HepG2 (cell line): ENCODE measurements around the gene TXNDC2. TPM values are rescaled to one million over a fixed set of nuclear protein-coding genes. Genes with fewer than 3 reads are reported as not detected.

Experiments used
- ATAC-seq: fragments of 200-7000 bp; cut with Tn5 transposase; 3 replicates; pipeline ENCODE4 v1.9.1; 2020; ENCODE audit warnings: mild to moderate bottlenecking, moderate library complexity
- BruUV-seq: library from RNA; stranded (reverse); fragments of 400-500 nt; replicated peaks from 2 replicates; lab custom pipeline; 2021; lab: Mats Ljungman, UMichigan
- CTCF ChIA-PET: fragments of 300-600 bp; formaldehyde crosslinking; extraction: SDS; loops from one replicate; lab custom pipeline; 2021; ENCODE audit warnings: low total read pairs, inconsistent platforms, low intra/inter-chr PET ratio; lab: Yijun Ruan, JAX
- POLR2A ChIA-PET: fragments of 350-600 bp; sonication (Branson Sonifier 250); formaldehyde crosslinking; loops from one replicate; lab custom pipeline; 2020; ENCODE audit warnings: antibody characterized with exemption, inconsistent platforms; lab: Yijun Ruan, JAX
- DNase-seq: peaks from one replicate; pipeline ENCODE4 v3.0.0-alpha.2; 2015; ENCODE audit warnings: low spot score
- FAIRE-seq: peaks from 3 replicates; lab custom pipeline; 2011; peaks lifted over from hg19 to GRCh38; lab: Jason Lieb, UNC
- H2AFZ ChIP-seq: one replicate; pipeline ENCODE4 v1.6.1; 2011; ENCODE audit warnings: low read length, inconsistent platforms
- H3K27ac ChIP-seq: fragments of 300-600 bp; 3 replicates; pipeline ENCODE4 v1.8.0; 2011; ENCODE audit warnings: mixed run types, mild to moderate bottlenecking, mixed read lengths, low read length, inconsistent platforms; ENCODE audit not compliant: insufficient read depth; ENCODE audit errors: extremely low read length
- H3K27me3 ChIP-seq, 2 experiments: fragments of 200-600 bp in 1 of 2; 2 replicates in 1 of 2; 3 replicates in 1 of 2; pipeline versions ENCODE4 v1.6.0 to v1.8.0; 2011; ENCODE audit warnings: low read length in 2 of 2, mild to moderate bottlenecking in 2 of 2, moderate library complexity in 2 of 2, inconsistent platforms in 1 of 2; ENCODE audit not compliant: insufficient read depth in 2 of 2, control insufficient read depth in 1 of 2
- H3K36me3 ChIP-seq, 2 experiments: fragments of 200-600 bp in 1 of 2; replicated peaks in 1 of 2; 2 replicates in 1 of 2; 3 replicates in 1 of 2; pipeline versions ENCODE4 v1.5.1 to v1.8.0; 2011; ENCODE audit warnings: low read length in 2 of 2, inconsistent platforms in 1 of 2; ENCODE audit not compliant: insufficient read depth in 2 of 2, control insufficient read depth in 1 of 2
- H3K4me1 ChIP-seq: 2 replicates; pipeline ENCODE4 v1.5.1; 2012; ENCODE audit warnings: low read length, inconsistent platforms; ENCODE audit not compliant: insufficient read depth
- H3K4me2 ChIP-seq: 2 replicates; pipeline ENCODE4 v1.6.0; 2011; ENCODE audit warnings: low read depth, low read length, inconsistent platforms
- H3K4me3 ChIP-seq, 3 experiments: fragments of 200-600 bp in 1 of 3; sonication (generic), shearing (Covaris generic) in 1 of 3; replicated peaks in 1 of 3; 2 replicates each; pipeline ENCODE4 v1.5.1; 2011 to 2016; ENCODE audit warnings: low read length in 3 of 3, inconsistent platforms in 2 of 3, low read depth in 2 of 3, mild to moderate bottlenecking in 2 of 3, control low read depth in 1 of 3, mixed read lengths in 1 of 3; ENCODE audit not compliant: insufficient read depth in 1 of 3
- H3K79me2 ChIP-seq: one replicate; pipeline ENCODE4 v1.6.1; 2011; ENCODE audit warnings: low read length, inconsistent platforms; ENCODE audit not compliant: insufficient read depth
- H3K9ac ChIP-seq: 2 replicates; pipeline ENCODE4 v1.6.0; 2011; ENCODE audit warnings: mild to moderate bottlenecking, low read depth, low read length, inconsistent platforms; ENCODE audit not compliant: insufficient read depth
- H3K9me3 ChIP-seq: 2 replicates; pipeline ENCODE4 v1.5.1; 2012; ENCODE audit warnings: mild to moderate bottlenecking, low read length
- H4K20me1 ChIP-seq: 2 replicates; pipeline ENCODE4 v1.6.0; 2011; ENCODE audit warnings: inconsistent platforms, mild to moderate bottlenecking, low read length, moderate library complexity; ENCODE audit not compliant: insufficient read depth
- EEA1 ChIP-seq: sonication (generic); formaldehyde crosslinking; IDR thresholded peaks from 2 replicates; pipeline ENCODE4 v1.5.1; 2020; ENCODE audit warnings: mild to moderate bottlenecking, missing genetic modification reagents, borderline replicate concordance
- EED ChIP-seq: sonication (generic); formaldehyde crosslinking; IDR thresholded peaks from 2 replicates; pipeline ENCODE4 v1.5.0; 2020; ENCODE audit warnings: mild to moderate bottlenecking, missing genetic modification reagents
- JDP2 ChIP-seq: sonication (generic); formaldehyde crosslinking; IDR thresholded peaks from 2 replicates; pipeline ENCODE4 v1.8.1; 2022; ENCODE audit warnings: missing genetic modification reagents, borderline replicate concordance
- RXRB ChIP-seq: IDR thresholded peaks from 2 replicates; pipeline ENCODE4 v1.6.1; 2016; ENCODE audit warnings: borderline replicate concordance, missing genetic modification reagents, missing compliant biosample characterization
- SAFB2 ChIP-seq: sonication (generic); formaldehyde crosslinking; IDR thresholded peaks from 2 replicates; pipeline ENCODE4 v1.5.1; 2020; ENCODE audit warnings: missing genetic modification reagents, low read depth, mild to moderate bottlenecking, borderline replicate concordance
- ZNF672 ChIP-seq: sonication (generic); formaldehyde crosslinking; IDR thresholded peaks from 2 replicates; pipeline ENCODE4 v1.8.1; 2022; ENCODE audit warnings: missing genetic modification reagents
- WGBS: methylation state at CpG from one replicate; pipeline ENCODE4 v1.1.6; 2017; ENCODE audit warnings: low lambda C conversion rate; 5-methylcytosine and 5-hydroxymethylcytosine counted together
- in situ Hi-C: cut with HindIII; loops from 2 replicates; pipeline ENCODE4 v1.10.0; 2017; ENCODE audit warnings: low pct_unique_long_range_greater_than_20kb; ENCODE audit not compliant: extremely low pct_ligation_motif_present
- intact Hi-C: fragments of 100-400 bp; cut with micrococcal nuclease; formaldehyde crosslinking; loops from one replicate; pipeline ENCODE4 v1.10.0; 2022; ENCODE audit not compliant: unreplicated experiment
- polyA plus RNA-seq, 8 experiments: library from polyadenylated mRNA; depleted of rRNA in 3 of 8; stranded (reverse) in 7 of 8; unstranded in 1 of 8; fragments of >200 nt; fragmentation: Illumina TruSeq in 4 of 8; extraction: Trizol in 4 of 8; gene quantifications; 2 replicates each; pipeline versions ENCODE4 v1.2.1 to v1.2.3, GENCODE V29; 2011 to 2016; ENCODE audit warnings: low read depth in 4 of 8, missing spikeins in 1 of 8, mixed read lengths in 1 of 8; ENCODE audit not compliant: insufficient read depth in 1 of 8
- total RNA-seq, 5 experiments: library from RNA; depleted of rRNA; stranded (reverse); fragments of >200 nt; fragmentation: Illumina TruSeq; extraction: Trizol; gene quantifications; 2 replicates each; pipeline ENCODE4 v1.2.3, GENCODE V29; 2016; ENCODE audit warnings: low read depth in 1 of 5
- TF ChIP-seq, protein P1 (sequence below): fragments of 450-650 bp; IDR thresholded peaks from 2 replicates; pipeline ENCODE4 v1.6.1; 2017; ENCODE audit warnings: mild to moderate bottlenecking
- TF ChIP-seq, protein P2 (sequence below): sonication (generic); formaldehyde crosslinking; IDR thresholded peaks from 2 replicates; pipeline ENCODE4 v1.4.0; 2020; ENCODE audit warnings: missing genetic modification reagents

Gene TXNDC2
- total and polyA plus RNA-seq, 2 of the 13 experiments (the other 11 are each of a cell fraction or from before 2014, with no cell fraction given): not detected

DNA sequence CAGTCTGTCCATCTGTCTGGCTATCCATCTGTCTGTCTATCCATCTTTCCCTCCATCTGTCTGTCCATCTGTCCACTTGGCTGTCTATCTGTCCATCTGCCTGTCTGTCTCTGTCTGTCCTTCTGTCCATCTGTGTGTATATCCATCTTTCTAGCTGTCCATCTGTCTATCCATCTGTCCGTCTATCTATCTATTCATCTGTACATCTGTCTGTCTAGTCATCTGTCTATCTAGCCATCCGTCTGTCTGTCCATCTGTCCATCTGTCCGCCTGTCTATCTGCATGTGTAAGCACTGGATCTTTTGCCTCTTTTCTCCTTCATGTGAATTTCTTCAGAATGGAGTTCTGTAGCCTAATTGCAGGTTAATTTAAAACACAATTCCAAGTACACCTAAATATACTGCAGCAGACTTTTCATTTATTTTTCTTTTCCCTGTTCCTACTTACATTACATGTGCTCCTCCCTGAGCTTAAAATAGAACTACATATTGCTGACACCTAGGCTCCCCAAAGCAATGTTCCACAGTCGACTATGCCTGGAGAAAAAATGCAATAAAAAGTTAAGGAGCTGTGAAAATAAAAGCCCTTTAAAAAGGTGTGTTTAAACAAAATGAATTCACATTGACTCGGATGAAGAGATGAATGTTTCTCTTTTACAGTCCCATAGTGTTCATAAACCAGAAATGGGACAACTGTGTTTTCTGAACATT lies 37.4 kb upstream of the TXNDC2 start:
- in situ Hi-C loops: no loop called here

More for the DNA sequence above, 37.4 kb upstream of the TXNDC2 start:
- Histone ChIP-seq H2AFZ (no peak overlapping the region), H3K9ac (no peak overlapping the region), H3K27ac (no peak overlapping the region), H4K20me1 (no peaks in the 10 kb centered on the region), H3K4me1 (no peaks in the 10 kb centered on the region), H3K27me3 (no peaks in the 10 kb centered on the region; a peak in 1 of 5 replicates), H3K36me3 (no peaks in the 10 kb centered on the region), H3K9me3 (peaks cover 8% of the 10 kb centered on the region), H3K4me3 (no peak overlapping the region), H3K79me2 (no peaks in the 10 kb centered on the region), H3K4me2 (no peak overlapping the region)
- no peak for ATAC-seq
- WGBS: 46% methylated on average over 5 of the region's 5 CpGs
- CTCF ChIA-PET: no interaction called here
- BruUV-seq: no TSS peak
- TF ChIP-seq, protein P1, sequence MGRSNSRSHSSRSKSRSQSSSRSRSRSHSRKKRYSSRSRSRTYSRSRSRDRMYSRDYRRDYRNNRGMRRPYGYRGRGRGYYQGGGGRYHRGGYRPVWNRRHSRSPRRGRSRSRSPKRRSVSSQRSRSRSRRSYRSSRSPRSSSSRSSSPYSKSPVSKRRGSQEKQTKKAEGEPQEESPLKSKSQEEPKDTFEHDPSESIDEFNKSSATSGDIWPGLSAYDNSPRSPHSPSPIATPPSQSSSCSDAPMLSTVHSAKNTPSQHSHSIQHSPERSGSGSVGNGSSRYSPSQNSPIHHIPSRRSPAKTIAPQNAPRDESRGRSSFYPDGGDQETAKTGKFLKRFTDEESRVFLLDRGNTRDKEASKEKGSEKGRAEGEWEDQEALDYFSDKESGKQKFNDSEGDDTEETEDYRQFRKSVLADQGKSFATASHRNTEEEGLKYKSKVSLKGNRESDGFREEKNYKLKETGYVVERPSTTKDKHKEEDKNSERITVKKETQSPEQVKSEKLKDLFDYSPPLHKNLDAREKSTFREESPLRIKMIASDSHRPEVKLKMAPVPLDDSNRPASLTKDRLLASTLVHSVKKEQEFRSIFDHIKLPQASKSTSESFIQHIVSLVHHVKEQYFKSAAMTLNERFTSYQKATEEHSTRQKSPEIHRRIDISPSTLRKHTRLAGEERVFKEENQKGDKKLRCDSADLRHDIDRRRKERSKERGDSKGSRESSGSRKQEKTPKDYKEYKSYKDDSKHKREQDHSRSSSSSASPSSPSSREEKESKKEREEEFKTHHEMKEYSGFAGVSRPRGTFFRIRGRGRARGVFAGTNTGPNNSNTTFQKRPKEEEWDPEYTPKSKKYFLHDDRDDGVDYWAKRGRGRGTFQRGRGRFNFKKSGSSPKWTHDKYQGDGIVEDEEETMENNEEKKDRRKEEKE: no peak
- no peak for TF ChIP-seq RXRB
- TF ChIP-seq EED (CRISPR knock-in tag): no peak
- no peak for TF ChIP-seq ZNF672 (CRISPR knock-in tag)
- TF ChIP-seq SAFB2: no peak
- no peak for TF ChIP-seq EEA1 (CRISPR knock-in tag)
- TF ChIP-seq, protein P2, sequence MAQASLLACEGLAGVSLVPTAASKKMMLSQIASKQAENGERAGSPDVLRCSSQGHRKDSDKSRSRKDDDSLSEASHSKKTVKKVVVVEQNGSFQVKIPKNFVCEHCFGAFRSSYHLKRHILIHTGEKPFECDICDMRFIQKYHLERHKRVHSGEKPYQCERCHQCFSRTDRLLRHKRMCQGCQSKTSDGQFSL: no peak
- TF ChIP-seq JDP2 (CRISPR knock-in tag): no peak
- intact Hi-C loops: no loop called here
- no peak for DNase-seq
- POLR2A ChIA-PET: interaction anchor here (1.4 kb wide), 1 partner anchor 46 kb away, joined by 3 read pairs; no protein-coding TSS in a partner anchor
- no peak for FAIRE-seq
